OCI-LY1 (cell line): Measurements from ENCODE around the gene UTRN.

Source experiments
- H2AFZ ChIP-seq: fragments of 200-600 bp; sonication (generic), shearing (Covaris generic); 2 replicates; pipeline ENCODE4 v1.6.0; 2014; ENCODE audit warnings: antibody characterized with exemption, mild to moderate bottlenecking, low read length
- H3F3A ChIP-seq: fragments of 200-600 bp; sonication (generic), shearing (Covaris generic); 2 replicates; pipeline ENCODE4 v1.6.0; 2014; ENCODE audit warnings: mild to moderate bottlenecking, antibody characterized with exemption, low read length, moderate library complexity; ENCODE audit not compliant: insufficient read depth
- H3K27ac ChIP-seq: fragments of 200-600 bp; sonication (generic); 2 replicates; pipeline ENCODE4 v1.5.1; 2014; ENCODE audit warnings: low read length, mixed run types, mild to moderate bottlenecking, low read depth; ENCODE audit not compliant: poor library complexity, severe bottlenecking
- H3K27me3 ChIP-seq: fragments of 200-600 bp; sonication (generic); 2 replicates; pipeline ENCODE4 v1.6.0; 2014; ENCODE audit warnings: antibody characterized with exemption, mild to moderate bottlenecking, low read length, moderate library complexity; ENCODE audit not compliant: insufficient read depth
- H3K36me3 ChIP-seq: fragments of 200-600 bp; sonication (generic); 2 replicates; pipeline ENCODE4 v1.6.1; 2014; ENCODE audit warnings: mild to moderate bottlenecking, antibody characterized with exemption, low read length, moderate library complexity, mixed read lengths; ENCODE audit not compliant: insufficient read depth
- H3K4me1 ChIP-seq: fragments of 200-600 bp; sonication (generic); 2 replicates; pipeline ENCODE4 v1.5.1; 2014; ENCODE audit warnings: mild to moderate bottlenecking, low read length, moderate library complexity; ENCODE audit not compliant: insufficient read depth, severe bottlenecking
- H3K4me2 ChIP-seq: fragments of 200-600 bp; sonication (generic), shearing (Covaris generic); 2 replicates; pipeline ENCODE4 v1.6.1; 2014; ENCODE audit warnings: low read length
- H3K4me3 ChIP-seq: fragments of 200-600 bp; sonication (generic); 2 replicates; pipeline ENCODE4 v1.5.1; 2014; ENCODE audit warnings: low read length, low read depth, mild to moderate bottlenecking, mixed read lengths; ENCODE audit not compliant: poor library complexity, severe bottlenecking
- H3K79me2 ChIP-seq: fragments of 200-600 bp; shearing (Covaris generic); 2 replicates; pipeline ENCODE4 v1.6.1; 2016; ENCODE audit warnings: mixed run types, low read length, mixed read lengths; ENCODE audit not compliant: insufficient read depth
- H3K9ac ChIP-seq: fragments of 200-600 bp; sonication (generic), shearing (Covaris generic); 2 replicates; pipeline ENCODE4 v1.6.1; 2014; ENCODE audit warnings: mild to moderate bottlenecking, low read length, mixed read lengths
- H3K9me2 ChIP-seq: fragments of 200-600 bp; sonication (generic), shearing (Covaris generic); 2 replicates; pipeline ENCODE4 v1.6.1; 2014; ENCODE audit warnings: low read depth, mild to moderate bottlenecking, low read length, mixed read lengths
- H3K9me3 ChIP-seq: fragments of 200-600 bp; shearing (Covaris generic); 2 replicates; pipeline ENCODE4 v1.6.1; 2014; ENCODE audit warnings: low read length, mixed read lengths
- H4K20me1 ChIP-seq: fragments of 200-600 bp; sonication (generic), shearing (Covaris generic); 2 replicates; pipeline ENCODE4 v1.6.0; 2016; ENCODE audit warnings: mild to moderate bottlenecking, low read length; ENCODE audit not compliant: insufficient read depth
- CTCF ChIP-seq: fragments of 200-600 bp; sonication (generic), shearing (Covaris generic); IDR thresholded peaks from 2 replicates; pipeline ENCODE4 v1.5.1; 2017; ENCODE audit warnings: mild to moderate bottlenecking, antibody characterized with exemption, low read length, moderate library complexity, mixed read lengths
- EZH2 ChIP-seq: fragments of 200-600 bp; sonication (generic), shearing (Covaris generic); IDR thresholded peaks from 2 replicates; pipeline ENCODE4 v1.8.0; 2017; ENCODE audit warnings: borderline replicate concordance, mixed run types, mild to moderate bottlenecking, antibody characterized with exemption, low read length, moderate library complexity, mixed read lengths

UTRN gene

GRCh38 chr6:144266091-144266649, 19.0 kb upstream of the UTRN start:
- TF ChIP-seq EZH2 (no peak), CTCF (no peak)
- H2AFZ ChIP-seq: no peak overlapping the region
- no peak overlapping the region for H3K4me3 ChIP-seq
- H3F3A ChIP-seq: no peaks in the 10 kb centered on the region
- no peaks in the 10 kb centered on the region for H3K9me3 ChIP-seq
- no peaks in the 10 kb centered on the region for H3K36me3 ChIP-seq
- H3K27me3 ChIP-seq: no peaks in the 10 kb centered on the region
- no peaks in the 10 kb centered on the region for H3K79me2 ChIP-seq
- no peaks in the 10 kb centered on the region for H3K4me1 ChIP-seq
- no peak overlapping the region for H3K4me2 ChIP-seq
- no peak overlapping the region for H3K27ac ChIP-seq
- H4K20me1 ChIP-seq: no peaks in the 10 kb centered on the region
- H3K9me2 ChIP-seq: no peaks in the 10 kb centered on the region
- H3K9ac ChIP-seq: no peak overlapping the region

GRCh38 chr6:144268794-144269349, 16.3 kb upstream of the UTRN start:
- Histone ChIP-seq H3K36me3 (no peaks in the 10 kb centered on the region), H3K4me2 (no peak overlapping the region), H2AFZ (no peak overlapping the region), H3K9me2 (no peaks in the 10 kb centered on the region), H3K4me1 (no peaks in the 10 kb centered on the region), H3K27ac (no peak overlapping the region), H3K9ac (no peak overlapping the region), H3K4me3 (no peak overlapping the region), H3K79me2 (no peaks in the 10 kb centered on the region), H4K20me1 (no peaks in the 10 kb centered on the region), H3F3A (no peaks in the 10 kb centered on the region), H3K27me3 (no peaks in the 10 kb centered on the region), H3K9me3 (no peaks in the 10 kb centered on the region)
- TF ChIP-seq EZH2: no peak
- no peak for TF ChIP-seq CTCF

- Histone ChIP-seq H3K27ac (no peak overlapping the region), H2AFZ (no peak overlapping the region), H3K79me2 (no peaks in the 10 kb centered on the region), H3K4me1 (no peaks in the 10 kb centered on the region), H3K27me3 (no peaks in the 10 kb centered on the region), H3F3A (no peaks in the 10 kb centered on the region), H3K9me3 (no peaks in the 10 kb centered on the region), H3K9me2 (no peaks in the 10 kb centered on the region), H4K20me1 (no peaks in the 10 kb centered on the region), H3K36me3 (no peaks in the 10 kb centered on the region), H3K4me2 (no peak overlapping the region), H3K4me3 (no peak overlapping the region), H3K9ac (no peak overlapping the region)
- TF ChIP-seq EZH2 (no peak), CTCF (no peak)
Measured at GRCh38 chr6:144277174-144277573, 8.0 kb upstream of the UTRN start.
